ENCODE results near the gene PRICKLE4.
A peak's percentile ranks its signal among the peaks of the same experiment; 100 is the strongest.

PRICKLE4 gene

GRCh38 chr6:41737591-41738130 lies 42.9 kb upstream of the PRICKLE4 start:
- H3K4me3 Mint-ChIP-seq: peak overlapping the region in 1 of 3 experiments; percentile 37
- H3K9me3 Mint-ChIP-seq: no peaks in the 10 kb centered on the region
- peaks cover 7% of the 10 kb centered on the region for H3K27me3 Mint-ChIP-seq (ENCODE audit: low read depth)
- H3K27ac Mint-ChIP-seq: no peak overlapping the region
- H3K36me3 Mint-ChIP-seq (ENCODE audit: low read depth): no peaks in the 10 kb centered on the region
- H3K4me1 Mint-ChIP-seq: peaks cover 6% of the 10 kb centered on the region
- TF ChIP-seq CTCF (IDR thresholded peaks at IDR 0.05; ENCODE audit: unreplicated experiment in 3 of 3): no peak

DNA sequence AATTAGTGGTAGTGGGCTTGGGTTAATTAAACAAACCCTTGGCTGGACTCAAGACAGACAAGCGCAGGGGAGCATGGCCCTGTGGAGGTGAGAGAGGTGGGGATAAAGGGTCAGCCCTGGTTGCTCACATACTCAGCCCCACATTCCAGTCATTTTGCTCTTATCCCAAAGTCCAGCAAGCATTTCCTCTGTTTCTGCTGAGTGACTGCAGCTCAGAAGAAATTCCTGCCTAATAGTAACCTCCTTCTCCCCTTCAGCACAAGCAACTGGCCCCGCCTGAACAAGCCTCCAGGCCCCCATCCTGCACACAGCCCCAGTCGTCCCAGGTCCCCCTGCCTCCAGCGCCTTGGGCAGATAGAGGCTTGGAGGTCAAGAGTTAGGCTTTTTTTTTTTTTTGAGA lies 41.5 kb upstream of the PRICKLE4 start:
- H3K4me1 Mint-ChIP-seq: peaks cover 6% of the 10 kb centered on the region
- no peak overlapping the region for H3K27ac Mint-ChIP-seq
- H3K27me3 Mint-ChIP-seq (ENCODE audit: low read depth): peaks cover 5% of the 10 kb centered on the region
- H3K36me3 Mint-ChIP-seq (ENCODE audit: low read depth): no peaks in the 10 kb centered on the region
- no peak for TF ChIP-seq CTCF (IDR thresholded peaks at IDR 0.05; ENCODE audit: unreplicated experiment in 3 of 3)
- H3K4me3 Mint-ChIP-seq: no peak overlapping the region
- no peaks in the 10 kb centered on the region for H3K9me3 Mint-ChIP-seq

GRCh38 chr6:41740366-41741162 lies 40.0 kb upstream of the PRICKLE4 start:
- no peak for TF ChIP-seq CTCF (IDR thresholded peaks at IDR 0.05; ENCODE audit: unreplicated experiment in 3 of 3)
- Mint-ChIP-seq H3K4me3 (no peak overlapping the region), H3K4me1 (peaks cover 6% of the 10 kb centered on the region), H3K27ac (no peak overlapping the region), H3K36me3 (ENCODE audit: low read depth) (no peaks in the 10 kb centered on the region), H3K27me3 (ENCODE audit: low read depth) (peaks cover 5% of the 10 kb centered on the region), H3K9me3 (no peaks in the 10 kb centered on the region)

DNA sequence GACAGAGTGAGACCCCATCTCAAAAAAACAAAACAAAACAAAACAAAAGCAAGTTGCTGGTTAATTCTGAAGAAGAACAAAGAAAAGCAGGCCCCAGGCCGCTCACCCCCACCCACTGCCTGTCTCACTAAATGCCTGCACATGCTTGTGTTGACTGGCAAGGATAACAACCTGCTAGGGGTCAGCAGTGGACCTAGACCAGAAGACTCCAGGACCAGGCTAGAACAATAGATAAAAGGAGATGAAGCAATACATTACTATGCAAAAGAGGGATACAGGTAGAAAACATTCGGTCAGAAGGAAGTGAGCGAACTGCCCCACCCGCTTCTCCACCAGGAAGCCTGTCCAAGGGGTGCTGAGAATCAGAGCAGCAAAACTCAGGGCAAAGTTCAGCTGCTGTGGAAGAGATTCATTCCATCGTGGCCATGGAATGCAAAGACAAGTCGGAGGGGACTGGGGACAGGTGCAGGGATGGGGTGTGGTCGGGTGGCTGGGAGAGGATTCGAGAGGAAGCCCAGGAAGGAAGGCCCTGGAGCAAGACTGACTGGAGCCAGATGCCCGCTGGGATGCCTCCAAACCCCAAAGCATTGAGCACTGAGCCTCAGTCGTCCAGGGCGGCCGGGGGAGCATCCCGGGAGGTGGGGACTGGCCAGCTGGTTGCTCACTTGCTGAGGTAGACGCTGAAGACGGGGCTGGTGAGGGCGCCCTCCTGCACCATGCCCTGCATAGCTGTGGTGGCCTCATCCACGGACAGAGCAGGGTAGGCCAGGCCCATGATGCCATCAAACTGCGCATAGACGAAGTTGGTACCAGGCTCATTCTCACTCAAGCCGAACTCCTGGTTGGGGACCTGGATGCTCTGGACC lies 38.7 kb upstream of the PRICKLE4 start:
- Mint-ChIP-seq H3K4me3 (no peak overlapping the region), H3K9me3 (no peaks in the 10 kb centered on the region), H3K36me3 (ENCODE audit: low read depth) (no peaks in the 10 kb centered on the region), H3K4me1 (peaks cover 6% of the 10 kb centered on the region), H3K27me3 (ENCODE audit: low read depth) (peaks cover under 1% of the 10 kb centered on the region), H3K27ac (peak overlapping the region in 1 of 3 experiments; percentile 30)
- TF ChIP-seq CTCF (IDR thresholded peaks at IDR 0.05; ENCODE audit: unreplicated experiment in 3 of 3): no peak

GRCh38 chr6:41743406-41744235 lies 37.0 kb upstream of the PRICKLE4 start:
- H3K36me3 Mint-ChIP-seq (ENCODE audit: low read depth): no peaks in the 10 kb centered on the region
- peaks cover 6% of the 10 kb centered on the region for H3K4me1 Mint-ChIP-seq
- H3K27ac Mint-ChIP-seq: no peak overlapping the region
- no peaks in the 10 kb centered on the region for H3K9me3 Mint-ChIP-seq
- H3K27me3 Mint-ChIP-seq (ENCODE audit: low read depth): no peaks in the 10 kb centered on the region
- no peak overlapping the region for H3K4me3 Mint-ChIP-seq
- no peak for TF ChIP-seq CTCF (IDR thresholded peaks at IDR 0.05; ENCODE audit: unreplicated experiment in 3 of 3)

All from nephron (organoid).